Purkinje cell (primary cell): ENCODE results near the gene SOD3. TPM values are rescaled to one million over a fixed set of nuclear protein-coding genes. Genes with fewer than 3 reads are reported as not detected.

Experiments used
- polyA plus RNA-seq: library from polyadenylated mRNA; unstranded; fragments of >200 nt; fragmentation: Nextera tagmentation; gene quantifications from 2 replicates; pipeline ENCODE4 v1.2.1, GENCODE V29; 2014

SOD3 gene
- not detected in 2 replicates for polyA plus RNA-seq

GRCh38 chr4:24794916-24795665, at the start of gene SOD3:
Gene SOD3, plus strand, starts transcription at chr4:24795573. Its CDS starts 3,949 bp downstream, at chr4:24799522.

Other genes starting within 250 kb of the SOD3 start
- 121 and 126 TPM in 2 replicates for gene DHX15, start 211.0 kb upstream of the SOD3 start, polyA plus RNA-seq
- gene CCDC149, start 117.5 kb downstream of the SOD3 start, polyA plus RNA-seq = 2.2 TPM in 2 replicates
- 0.54 and 0.90 TPM in 2 replicates for gene LGI2, start 235.4 kb downstream of the SOD3 start, polyA plus RNA-seq